ENCODE data around the gene ADAMTSL1. TPM values are rescaled to one million over a fixed set of nuclear protein-coding genes. Genes with fewer than 3 reads are reported as not detected.

Gene ADAMTSL1
- total and polyA plus RNA-seq, 2 of the 8 experiments (the other 6 are each of a cell fraction or from before 2014, with no cell fraction given), result 0.84 to 1.1 TPM

- H2AFZ ChIP-seq (ENCODE audit: low read length), result no peak overlapping the region
- no peak overlapping the region for H3K23ac ChIP-seq (ENCODE audit: insufficient read length)
- H2BK15ac ChIP-seq (ENCODE audit: low read length), result no peak overlapping the region
- no peaks in the 10 kb centered on the region for H4K20me1 ChIP-seq (replicated peaks in 1 of 2; ENCODE audit: control insufficient read depth in 1 of 2, insufficient read depth in 2 of 2, low read length in 2 of 2)
- no peak overlapping the region for H2BK5ac ChIP-seq (ENCODE audit: low read depth, low read length)
- no peak overlapping the region for H4K8ac ChIP-seq (ENCODE audit: extremely low read depth, insufficient read depth, low read length)
- H3K79me1 ChIP-seq (ENCODE audit: low read depth, low read length), result no peaks in the 10 kb centered on the region
- H4K91ac ChIP-seq (replicated peaks; ENCODE audit: insufficient read length, low read length), result no peak overlapping the region
- H3K27me3 ChIP-seq (replicated peaks in 1 of 4; ENCODE audit: control insufficient read depth in 3 of 4, extremely low read depth in 1 of 4, insufficient read depth in 3 of 4, low read length in 3 of 4), result no peaks in the 10 kb centered on the region
- WGBS, 2 experiments (ENCODE audit: extremely low coverage in 1 of 2, insufficient coverage in 1 of 2, insufficient read length in 1 of 2, insufficient replicate concordance in 2 of 2, low coverage in 1 of 2, low lambda C conversion rate in 2 of 2, missing lambda C conversion rate in 1 of 2), result 79% methylated on average over 1 of the region's 1 CpG; no CpG with 5 or more reads in 1 of the 2 experiments
- no peak overlapping the region for H3K4me3 ChIP-seq (ENCODE audit: extremely low read depth in 1 of 4, insufficient read depth in 2 of 4, low read depth in 3 of 4, low read length in 4 of 4)
- no peak overlapping the region for H3K14ac ChIP-seq (ENCODE audit: insufficient read length)
- H3K4ac ChIP-seq (replicated peaks; ENCODE audit: insufficient read length, low read depth, low read length), result no peak overlapping the region
- H4K5ac ChIP-seq (ENCODE audit: insufficient read length, low read depth, low read length), result no peak overlapping the region
- DNase-seq (ENCODE audit: low read depth in 1 of 2, low spot score in 2 of 2) (no peak), FAIRE-seq (no peak)
- no peaks in the 10 kb centered on the region for H3K79me2 ChIP-seq (ENCODE audit: control insufficient read depth in 1 of 2, insufficient read depth in 2 of 2, low read length in 2 of 2)
- H3K9ac ChIP-seq (replicated peaks in 1 of 4; ENCODE audit: extremely low read depth in 1 of 4, low read depth in 3 of 4, low read length in 3 of 4), result no peak overlapping the region
- no peak overlapping the region for H3K27ac ChIP-seq (ENCODE audit: low read depth, low read length)
- H3K4me1 ChIP-seq (replicated peaks in 1 of 4; ENCODE audit: control insufficient read depth in 3 of 4, insufficient read depth in 4 of 4, low read length in 3 of 4), result no peaks in the 10 kb centered on the region
- H3K18ac ChIP-seq (ENCODE audit: extremely low read depth, low read length), result no peak overlapping the region
- no peaks in the 10 kb centered on the region for H3K23me2 ChIP-seq (ENCODE audit: low read depth, low read length)
- no peak overlapping the region for H2BK20ac ChIP-seq (ENCODE audit: low read length)
- ChIA-PET CTCF (ENCODE audit: partially characterized antibody) (no interaction called here), POLR2A (ENCODE audit: partially characterized antibody) (no interaction called here)
- H3K36me3 ChIP-seq (ENCODE audit: control insufficient read depth in 2 of 4, insufficient read depth in 4 of 4, low read length in 3 of 4), result no peaks in the 10 kb centered on the region
- no peak overlapping the region for H2BK120ac ChIP-seq (replicated peaks; ENCODE audit: low read depth, low read length)
- no peak overlapping the region for H2BK12ac ChIP-seq (ENCODE audit: low read depth, low read length)
- no peak overlapping the region for H3K4me2 ChIP-seq (ENCODE audit: insufficient read depth in 1 of 2, low read depth in 2 of 2, low read length in 2 of 2)
- no peak overlapping the region for H2AK5ac ChIP-seq (ENCODE audit: low read depth, low read length)
- H3K9me3 ChIP-seq (ENCODE audit: insufficient read depth in 2 of 2, low read depth in 1 of 2, low read length in 1 of 2), result no peaks in the 10 kb centered on the region
- H3K56ac ChIP-seq (replicated peaks; ENCODE audit: insufficient read length, low read depth, low read length), result no peak overlapping the region
- TF ChIP-seq CREB1 (IDR thresholded peaks at IDR 0.05) (no peak), EZH2 (IDR thresholded peaks at IDR 0.05; ENCODE audit: low read depth, low read length, severe bottlenecking) (no peak), ATF2 (IDR thresholded peaks at IDR 0.05; ENCODE audit: low read length) (no peak), EP300 (IDR thresholded peaks at IDR 0.05; ENCODE audit: borderline replicate concordance in 1 of 2, low read depth in 2 of 2, low read length in 2 of 2) (no peak), GABPA (IDR thresholded peaks at IDR 0.05; ENCODE audit: borderline replicate concordance, insufficient read depth, low read length) (no peak), E2F6 (IDR thresholded peaks at IDR 0.05) (no peak), CBX5 (IDR thresholded peaks at IDR 0.05; ENCODE audit: low read depth, low read length) (no peak), KDM1A (IDR thresholded peaks at IDR 0.05; ENCODE audit: borderline replicate concordance, low read length) (no peak), POLR2A (IDR thresholded peaks at IDR 0.05; ENCODE audit: control extremely low read depth in 1 of 2, low read depth in 2 of 2, low read length in 2 of 2) (no peak), ATF3 (IDR thresholded peaks at IDR 0.05; ENCODE audit: insufficient read depth, low read depth, low read length) (no peak), BCL11A (IDR thresholded peaks at IDR 0.05; ENCODE audit: low read depth in 2 of 2, low read length in 2 of 2) (no peak), TAF1 (IDR thresholded peaks at IDR 0.05; ENCODE audit: low read depth, low read length) (no peak)
These were observed 201.4 kb downstream of the ADAMTSL1 start for GRCh38 chr9:18675332-18675731.

All from H1 (cell line).